NCI-H1048 (cell line): Measurements from ENCODE around the gene PRODH2.
"Not testable (repeated sequence)": the region's sequence is repeated elsewhere in the genome, so short reads cannot be mapped to it uniquely, and the experiment has no call there.

ENCODE experiments used
- DNase-seq: peaks from one replicate; lab custom pipeline; 2025; lab: John Stamatoyannopoulos, UW

Gene PRODH2

DNA sequence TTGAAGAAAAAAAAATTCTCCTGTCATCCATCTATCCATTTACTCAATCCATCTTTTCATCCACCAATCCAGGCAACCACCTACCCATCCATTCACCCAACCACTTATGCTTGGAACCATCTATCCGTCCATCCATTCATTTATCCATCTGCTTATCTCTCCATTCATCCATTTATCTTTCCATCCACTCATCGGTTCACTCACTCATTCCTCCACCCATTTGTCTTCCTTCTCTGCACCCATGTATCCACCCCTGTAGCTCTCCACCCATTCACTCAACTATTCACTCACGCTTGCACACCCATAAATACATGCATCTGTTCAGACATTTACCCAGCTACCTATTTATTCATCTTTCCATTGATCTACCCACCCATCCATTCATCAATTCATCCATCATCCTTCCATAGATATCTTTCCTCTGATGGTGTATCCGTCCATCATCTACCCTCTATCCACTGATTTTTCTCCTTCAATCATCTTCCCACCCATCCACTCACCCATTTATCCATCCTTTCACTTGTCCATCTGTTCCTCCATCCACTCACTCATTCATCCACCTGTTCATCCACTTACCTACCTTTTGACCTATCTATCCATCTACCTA, 30.1 kb upstream of the PRODH2 start:
- DNase-seq: no peak

DNA sequence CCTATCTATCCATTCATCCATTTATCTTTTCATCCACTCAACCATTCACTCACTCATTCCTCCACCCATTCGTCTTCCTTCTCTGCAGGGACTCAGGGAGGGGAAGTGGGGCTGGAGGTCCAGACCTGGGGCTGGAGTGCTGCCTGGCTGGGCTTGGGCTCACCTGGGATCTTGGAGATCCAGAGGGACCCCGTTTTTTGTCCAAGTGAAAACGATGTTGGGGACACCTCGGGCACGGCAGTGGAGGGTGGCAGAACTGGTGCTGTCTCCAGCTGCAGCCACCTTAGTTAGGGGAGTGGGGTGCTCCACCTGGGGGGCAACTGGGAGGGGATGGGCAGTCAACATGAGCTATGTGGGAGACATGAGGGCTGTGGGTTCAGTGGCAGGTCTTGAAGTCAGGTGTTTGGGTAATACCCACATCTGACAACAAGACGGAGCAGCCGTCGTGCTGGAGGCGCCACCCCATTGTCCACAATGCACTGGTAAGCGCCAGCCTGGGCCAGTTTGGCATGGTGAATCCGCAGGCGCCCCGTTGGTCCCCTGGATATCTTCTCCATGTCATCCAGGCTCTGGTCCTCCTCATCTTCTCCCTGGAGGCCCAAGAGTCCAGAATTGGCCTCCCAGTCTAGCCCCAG, 29.4 kb upstream of the PRODH2 start:
- DNase-seq: no peak

DNA sequence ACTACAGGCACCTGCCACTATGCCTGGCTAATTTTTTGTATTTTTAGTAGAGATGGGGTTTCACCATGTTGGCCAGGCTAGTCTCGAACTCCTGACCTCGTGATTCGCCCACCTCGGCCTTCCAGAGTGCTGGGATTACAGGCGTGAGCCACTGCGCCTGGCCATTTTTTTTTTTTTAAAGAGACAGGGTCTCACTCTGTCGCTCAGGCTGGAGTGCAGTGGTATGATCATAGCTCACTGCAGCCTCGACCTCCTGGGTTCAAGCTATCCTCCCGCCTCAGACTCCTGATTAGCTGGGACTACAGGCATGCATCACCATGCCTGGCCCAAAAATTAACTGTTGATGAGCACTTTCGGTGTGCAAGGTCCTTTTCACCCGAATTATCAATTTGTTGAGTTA, 23.5 kb upstream of the PRODH2 start:
- DNase-seq: not testable (repeated sequence)

DNA sequence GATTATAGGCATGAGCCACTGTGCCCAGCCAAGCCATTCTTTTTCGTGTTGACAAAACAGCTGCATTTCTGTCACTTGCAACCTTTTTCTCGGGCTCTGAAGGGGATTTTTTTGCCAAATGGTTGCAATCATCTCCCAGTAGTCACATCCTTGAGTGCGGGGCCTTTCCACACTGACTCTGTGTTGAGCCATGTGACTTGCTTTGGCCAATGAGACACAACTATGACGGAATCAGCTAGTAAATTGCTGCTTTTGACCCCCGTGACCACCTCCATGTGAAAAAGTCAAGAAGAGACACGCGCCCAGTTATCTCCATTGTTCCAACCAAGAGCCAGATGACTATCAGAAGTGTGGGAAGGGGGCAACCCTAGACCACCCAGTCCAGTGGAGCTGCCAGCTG, 21.3 kb upstream of the PRODH2 start:
- no peak for DNase-seq

DNA sequence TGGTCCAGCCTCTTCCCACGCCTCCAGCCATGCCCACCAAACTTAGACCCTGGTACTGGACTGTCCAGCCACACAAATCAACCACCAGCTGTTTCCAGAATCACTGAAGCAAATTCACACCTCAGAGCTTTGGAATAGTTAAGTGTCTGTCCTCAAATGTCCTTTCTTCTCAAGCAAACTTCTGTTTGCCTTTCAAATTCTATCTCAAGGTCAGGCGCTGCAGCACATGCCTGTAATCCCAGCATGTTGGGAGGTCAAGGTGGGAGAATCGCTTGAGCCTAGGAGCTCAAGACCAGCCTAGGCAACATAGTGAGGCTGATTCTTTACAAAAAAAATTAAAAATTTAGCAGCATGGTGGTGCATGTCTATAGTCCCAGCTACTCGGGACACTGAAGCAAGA, 19.4 kb upstream of the PRODH2 start:
- DNase-seq: no peak

DNA sequence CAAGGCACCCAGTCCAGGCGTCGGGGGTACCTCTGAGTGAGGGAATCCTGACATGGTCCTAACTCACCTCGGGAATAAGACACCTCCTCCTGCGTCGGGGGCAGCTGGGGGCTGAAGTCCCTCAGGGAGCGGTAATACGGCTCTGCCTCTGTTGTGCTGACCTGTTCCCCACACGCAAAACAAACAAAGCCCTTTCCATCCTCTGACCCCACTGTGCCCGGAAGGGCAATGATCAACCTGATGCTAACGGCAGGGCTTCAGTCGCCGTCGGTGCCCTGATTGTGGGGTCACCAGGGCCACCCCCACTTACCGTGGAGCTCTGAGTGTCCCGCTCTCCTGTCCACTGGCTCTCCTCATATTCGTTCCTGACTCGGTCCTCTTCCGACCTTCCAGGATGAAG, 18.3 kb upstream of the PRODH2 start:
- DNase-seq: no peak

DNA sequence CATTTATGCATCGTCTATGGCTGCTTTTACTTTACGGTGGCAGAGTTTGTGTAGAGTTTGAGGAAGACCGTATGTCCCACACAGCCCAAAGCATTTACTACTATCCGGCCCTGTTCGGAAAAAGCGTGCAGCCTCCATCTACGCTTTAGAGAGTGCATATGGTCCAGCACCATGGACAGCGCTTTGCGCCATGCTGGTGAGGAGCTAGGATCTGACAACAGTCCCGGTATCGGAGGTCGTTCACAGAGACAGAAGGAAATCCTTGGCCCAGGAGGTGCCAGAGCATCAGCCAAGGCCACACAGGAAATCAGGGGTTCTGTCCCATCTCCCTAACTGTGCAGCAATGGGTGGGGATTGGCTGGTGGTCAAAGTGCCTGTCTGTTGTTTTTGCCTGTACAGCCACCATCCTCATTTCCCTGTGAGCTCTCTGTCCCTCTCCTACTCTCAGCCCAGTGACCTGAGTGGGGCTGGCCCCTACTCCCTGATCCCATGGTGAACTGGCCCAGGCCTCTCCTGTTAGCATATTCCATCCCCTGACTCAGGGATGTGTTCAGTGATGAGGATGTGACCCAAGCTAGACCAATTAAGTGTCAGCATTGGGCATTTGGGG, 16.2 kb upstream of the PRODH2 start:
- DNase-seq: peak; percentile 33

DNA sequence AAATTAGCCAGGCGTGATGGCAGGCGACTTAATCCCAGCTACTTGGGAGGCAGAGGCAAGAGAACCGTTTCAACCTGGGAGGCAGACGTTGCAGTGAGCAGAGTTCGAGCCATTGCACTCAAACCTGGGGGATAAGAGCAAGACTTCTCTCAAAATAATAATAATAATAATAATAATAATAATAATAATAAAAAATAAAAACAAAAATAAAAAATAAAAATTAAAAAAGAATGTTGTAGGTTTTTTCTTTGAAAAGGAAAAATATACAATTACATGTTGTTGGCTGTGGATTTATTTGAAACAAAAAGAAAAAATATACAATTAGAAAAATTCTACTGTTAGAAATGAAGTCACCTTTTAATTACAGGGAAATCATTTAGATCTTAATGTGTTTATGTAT, 11.5 kb upstream of the PRODH2 start:
- no peak for DNase-seq

DNA sequence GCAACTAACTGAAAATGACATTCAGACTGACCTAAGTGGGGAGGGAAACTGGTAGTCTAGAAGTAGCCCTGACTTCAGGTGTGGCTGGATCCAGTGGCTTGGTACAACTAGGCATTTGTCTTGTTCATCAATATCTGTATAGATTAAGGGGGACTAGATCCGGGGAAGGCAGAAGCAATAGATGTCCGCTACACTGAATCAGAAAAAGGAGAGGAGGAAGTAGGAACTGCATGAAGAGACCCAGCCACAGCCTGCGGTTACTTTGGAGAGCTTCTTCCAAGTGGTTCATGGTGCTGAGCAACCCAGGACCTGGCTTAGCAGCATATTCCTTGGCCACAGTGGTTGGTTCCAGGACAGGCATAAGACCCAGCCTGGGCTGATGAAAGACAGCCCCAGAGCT, 9.9 kb upstream of the PRODH2 start:
- no peak for DNase-seq

DNA sequence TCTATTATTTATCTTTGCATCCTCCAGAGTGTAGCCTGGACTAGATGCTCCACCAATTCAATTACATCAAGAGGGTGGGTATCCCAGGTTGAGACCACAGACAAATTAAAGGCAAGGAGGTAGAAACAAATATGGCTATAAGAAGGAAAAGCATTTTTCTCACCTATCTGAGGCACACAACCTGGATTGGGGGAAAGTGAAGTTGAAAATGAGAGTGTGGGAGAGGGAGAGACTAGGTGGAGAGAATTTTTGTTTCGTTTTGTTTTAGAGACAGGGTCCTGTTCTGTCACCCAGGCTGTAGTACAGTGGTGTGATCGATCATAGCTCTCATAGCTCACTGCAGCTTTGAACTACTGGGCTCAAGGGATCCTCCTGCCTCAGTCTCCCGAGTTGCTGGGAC, 5.8 kb upstream of the PRODH2 start:
- DNase-seq: no peak

DNA sequence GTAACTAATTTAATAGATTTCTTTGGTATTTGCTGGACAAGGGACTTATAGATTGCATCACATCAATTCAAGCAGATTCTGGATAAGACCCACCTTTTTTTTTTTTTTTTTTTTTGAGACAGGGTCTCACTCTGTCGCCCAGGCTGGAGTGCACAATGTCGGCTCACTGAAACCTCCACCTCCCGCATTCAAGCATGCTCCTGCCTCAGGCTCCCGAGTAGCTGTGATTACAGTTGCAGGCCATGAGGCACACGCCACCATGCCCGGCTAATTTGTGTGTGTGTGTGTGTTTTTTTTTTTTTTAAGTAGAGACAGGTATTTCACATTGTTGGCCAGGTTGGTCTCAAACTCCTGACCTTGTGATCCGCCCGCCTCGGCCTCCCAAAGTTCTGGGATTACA, 4.2 kb upstream of the PRODH2 start:
- DNase-seq: no peak

DNA sequence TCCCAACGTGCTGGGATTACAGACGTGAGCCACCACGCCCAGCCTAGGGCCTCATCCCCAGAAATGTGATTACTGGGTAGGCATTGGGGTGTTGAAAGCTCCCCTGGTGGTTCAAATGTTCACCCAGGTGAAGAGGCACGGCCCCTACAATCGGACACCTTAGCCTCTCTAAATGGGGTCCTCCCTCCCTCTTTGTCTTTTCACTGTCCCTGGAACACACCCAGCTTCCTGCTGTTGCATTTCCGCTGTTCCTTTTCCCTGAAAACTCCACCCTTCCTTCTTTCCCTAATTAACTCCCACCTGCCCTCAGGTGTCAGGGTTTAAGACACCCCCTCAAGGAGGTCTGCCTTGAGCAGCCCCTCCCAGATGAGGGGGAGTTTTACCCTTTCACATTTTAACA, 3.6 kb upstream of the PRODH2 start:
- no peak for DNase-seq

DNA sequence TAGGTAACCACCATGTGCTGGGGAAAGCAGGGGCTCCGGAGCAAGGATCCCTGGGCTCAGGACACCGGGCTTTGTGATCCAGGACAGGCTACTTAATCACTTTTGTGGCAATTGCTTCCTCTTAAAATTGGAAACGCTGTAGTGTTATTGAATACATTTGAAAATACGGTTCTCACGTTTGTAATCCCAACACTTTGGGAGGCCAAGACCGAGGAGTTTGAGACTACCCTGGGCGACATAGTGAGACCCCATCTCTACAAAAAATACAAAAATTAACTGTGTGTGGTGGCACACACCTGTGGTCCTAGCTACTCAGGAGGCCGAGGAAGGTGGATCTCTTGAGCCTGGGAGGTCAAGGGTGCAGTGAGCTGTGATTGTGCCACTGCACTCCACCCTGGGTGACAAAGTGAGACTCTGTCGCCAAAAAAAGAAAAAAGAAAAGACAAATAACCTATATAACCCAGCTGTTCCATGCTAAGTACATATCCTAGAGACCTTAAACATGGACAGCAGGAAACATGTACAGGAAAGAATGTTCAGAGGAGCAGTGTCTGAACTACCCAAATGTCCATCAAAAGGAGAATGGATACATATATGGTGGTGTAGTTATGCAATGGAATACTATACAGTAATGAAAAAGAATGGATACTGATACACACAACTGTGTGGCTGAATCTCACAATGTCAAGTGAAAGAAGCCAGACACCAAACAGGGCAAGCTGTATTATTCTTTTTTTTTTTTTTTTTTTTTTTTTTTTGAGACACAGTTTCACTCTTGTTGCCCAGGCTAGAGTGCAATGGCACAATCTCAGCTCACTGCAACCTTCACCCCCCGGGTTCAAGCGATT, 622 bp upstream of the PRODH2 start:
- no peak for DNase-seq

DNA sequence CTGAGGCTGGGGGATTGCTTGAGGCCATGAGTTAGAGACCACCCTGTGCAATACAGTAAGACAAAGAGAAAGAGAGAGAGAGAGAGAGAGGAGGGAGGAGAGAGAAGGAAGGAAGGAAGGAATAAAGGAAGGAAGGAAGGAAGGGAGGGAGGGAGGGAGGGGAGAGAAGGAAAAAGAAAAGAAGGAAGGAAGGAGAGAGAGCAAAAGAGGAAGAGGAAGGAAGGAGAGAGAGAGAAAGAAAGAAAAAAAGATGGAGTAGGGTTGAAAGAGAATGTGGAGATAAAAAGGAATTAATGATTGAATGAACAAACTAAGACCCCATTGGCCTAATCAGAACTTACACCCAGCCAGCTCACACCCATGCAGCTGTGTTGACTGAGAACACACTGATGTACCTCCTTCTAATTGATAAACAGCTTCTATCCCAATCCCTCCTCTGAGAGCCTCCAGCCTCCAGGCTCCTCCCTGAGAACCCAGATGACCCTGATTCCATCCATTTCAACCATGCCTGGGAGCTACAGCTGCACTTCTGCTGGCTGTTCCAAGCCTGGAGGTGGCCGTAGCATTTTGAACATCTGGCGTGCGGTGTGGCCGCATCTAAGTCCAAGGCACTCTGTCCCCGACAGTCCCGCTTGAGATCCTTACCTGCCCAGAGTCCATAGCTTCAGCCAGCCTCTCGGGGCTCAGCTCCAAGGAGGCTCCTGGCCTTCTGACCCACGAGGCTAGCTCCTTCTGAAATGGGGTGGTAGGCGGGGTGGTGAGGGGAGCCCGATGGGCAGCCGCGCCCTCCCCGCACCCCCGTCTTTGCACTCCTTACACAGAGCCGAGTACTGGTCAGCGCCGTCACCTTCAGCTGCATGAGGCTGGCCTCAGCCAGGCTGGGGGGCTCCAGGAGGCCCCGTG, 1.1 kb downstream of the PRODH2 start:
- no peak for DNase-seq

DNA sequence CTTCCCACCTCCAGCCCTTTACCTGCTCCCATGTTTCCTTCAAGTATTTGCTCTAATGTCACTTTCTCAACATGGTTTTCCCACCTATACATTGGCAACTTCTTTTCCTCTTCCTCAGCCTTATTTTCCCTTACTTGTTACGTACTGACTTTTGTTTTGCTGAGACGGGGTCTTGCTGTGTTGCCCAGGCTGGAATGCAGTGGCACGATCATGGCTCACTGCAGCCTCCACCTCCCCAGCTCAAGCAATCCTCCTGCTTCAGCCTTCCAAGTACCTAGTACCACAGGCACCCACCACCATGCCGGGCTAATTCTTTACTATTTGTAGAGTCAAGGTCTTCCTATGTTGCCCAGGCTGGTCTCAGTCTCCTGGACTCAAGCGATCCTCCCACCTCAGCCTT, 5.0 kb downstream of the PRODH2 start:
- DNase-seq: no peak

DNA sequence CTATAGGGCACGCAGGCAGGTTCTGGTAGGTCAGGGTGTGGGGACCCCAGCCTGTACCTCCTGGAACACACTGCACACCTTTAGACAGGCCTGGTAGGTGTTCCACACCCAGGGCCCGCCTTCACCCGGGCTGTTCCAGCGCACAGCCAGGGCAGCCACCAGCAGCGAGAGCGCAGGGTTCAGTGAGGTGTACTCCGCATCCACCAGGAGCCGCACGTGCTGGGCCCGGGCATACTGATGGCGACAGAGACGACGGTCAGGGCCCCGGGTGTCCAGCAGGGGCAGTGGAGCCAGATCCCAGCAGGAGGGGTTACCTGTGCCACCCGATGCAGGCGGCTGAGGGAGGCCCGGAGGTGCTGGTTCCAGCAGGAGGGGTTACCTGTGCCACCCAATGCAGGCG, 6.0 kb downstream of the PRODH2 start:
- no peak for DNase-seq

DNA sequence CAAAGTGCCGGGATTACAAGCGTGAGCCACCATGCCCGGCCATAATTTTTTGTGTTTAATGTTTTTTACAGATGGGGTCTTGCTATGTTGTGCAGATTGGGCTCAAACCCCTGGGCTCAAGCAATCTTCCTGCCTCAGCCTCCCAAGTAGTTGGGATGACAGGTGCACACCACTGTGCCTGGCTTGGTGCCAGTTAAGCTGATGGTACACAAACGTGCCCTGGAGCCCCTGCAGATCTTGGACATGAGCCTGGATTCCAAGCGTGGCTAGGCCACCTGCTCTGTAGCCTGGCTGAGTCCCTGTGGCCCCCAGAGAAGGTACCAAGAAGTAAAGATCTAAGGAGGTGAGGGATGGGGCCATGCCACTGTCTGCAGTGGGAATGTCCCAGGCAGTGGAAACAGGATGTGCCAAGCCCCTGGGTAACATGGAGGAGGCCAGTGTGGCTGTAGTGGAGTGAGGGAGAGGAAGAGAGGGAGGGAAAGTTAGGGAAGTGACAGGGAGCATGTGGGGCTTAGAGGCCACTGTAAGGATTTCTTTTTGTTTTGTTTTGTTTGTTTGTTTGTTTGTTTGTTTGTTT, 7.0 kb downstream of the PRODH2 start:
- no peak for DNase-seq

DNA sequence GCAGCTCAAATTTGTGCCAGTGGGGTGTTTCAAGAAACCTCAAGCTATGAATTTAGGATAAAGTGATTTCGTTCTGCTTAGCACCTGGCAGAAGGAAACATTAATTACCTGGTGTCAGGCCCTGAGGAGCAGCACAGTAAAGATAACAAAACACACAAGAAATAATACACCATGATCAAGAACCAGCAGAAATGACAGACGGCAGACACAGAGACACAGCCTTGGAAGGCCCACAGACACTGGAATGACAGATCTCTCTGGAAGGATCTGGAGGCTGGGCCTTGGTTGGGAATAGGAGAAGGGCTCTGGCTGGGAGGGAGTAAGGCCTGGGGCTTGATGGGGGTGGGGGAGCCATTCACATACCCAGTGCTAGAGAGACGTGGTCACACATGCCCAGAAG, 10.8 kb downstream of the PRODH2 start:
- no peak for DNase-seq

DNA sequence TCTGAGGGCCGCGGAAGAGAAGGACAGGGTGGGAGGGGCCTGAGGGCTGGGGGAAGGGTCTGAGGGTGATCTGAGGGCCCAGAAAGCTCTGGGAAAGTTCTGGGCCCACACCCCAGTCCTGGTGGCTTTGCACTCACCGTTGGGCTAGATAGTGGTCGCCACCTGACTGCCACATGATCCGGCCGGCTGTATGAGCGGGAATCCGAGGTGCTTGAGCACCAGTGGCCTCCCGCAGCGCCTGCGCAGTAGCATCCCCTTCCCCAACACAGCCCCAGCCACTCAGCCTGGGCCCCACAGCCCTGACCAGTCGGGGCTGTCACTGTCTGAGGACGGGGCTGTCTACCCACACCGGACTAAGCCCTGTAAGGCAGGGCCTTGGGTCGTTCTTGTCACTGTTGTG, 15.0 kb downstream of the PRODH2 start:
- DNase-seq: no peak

DNA sequence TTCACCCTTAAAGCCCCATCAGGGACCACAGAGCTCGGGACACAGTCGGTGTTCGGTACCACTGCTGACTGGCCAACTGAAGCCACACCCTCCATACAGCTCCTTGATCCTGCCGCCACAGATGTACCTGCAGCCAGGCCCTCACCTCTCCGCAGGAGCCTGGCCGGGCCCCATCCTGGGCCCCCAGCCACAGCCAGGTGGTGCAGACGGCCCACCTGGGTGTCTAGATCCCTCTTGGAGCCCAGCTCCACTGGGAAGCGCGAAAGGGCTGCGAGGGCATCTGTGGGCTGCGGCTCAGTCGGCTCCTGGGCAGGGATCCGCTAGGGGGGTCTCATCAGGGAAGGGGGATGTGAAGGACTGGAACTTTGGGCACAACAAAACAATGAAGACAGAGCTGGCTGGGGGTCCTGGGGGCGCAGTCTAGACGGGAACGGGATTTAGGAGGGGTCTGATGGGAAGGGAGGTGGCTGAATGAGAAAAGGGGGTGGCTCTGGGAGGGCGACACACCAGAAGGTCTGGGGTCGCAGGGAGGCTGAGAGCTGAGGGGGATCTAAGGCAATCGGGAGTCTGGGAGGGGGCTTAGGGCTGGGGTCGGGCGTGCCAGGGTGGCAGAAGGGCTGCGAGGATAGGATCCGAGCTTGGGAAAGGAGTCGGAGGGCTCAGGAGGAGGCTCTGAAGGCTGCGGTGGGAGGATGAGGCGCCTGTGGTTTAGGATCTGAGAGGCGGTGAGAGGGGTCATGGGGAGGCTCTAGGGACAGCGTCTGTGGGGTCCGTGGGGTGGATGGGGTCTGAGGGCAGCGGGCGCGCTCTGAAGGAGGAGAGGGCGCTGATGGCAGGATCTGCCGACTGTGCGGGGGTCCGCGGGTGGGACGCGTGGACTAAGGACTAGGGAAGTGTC, 15.8 kb downstream of the PRODH2 start:
- DNase-seq: no peak

DNA sequence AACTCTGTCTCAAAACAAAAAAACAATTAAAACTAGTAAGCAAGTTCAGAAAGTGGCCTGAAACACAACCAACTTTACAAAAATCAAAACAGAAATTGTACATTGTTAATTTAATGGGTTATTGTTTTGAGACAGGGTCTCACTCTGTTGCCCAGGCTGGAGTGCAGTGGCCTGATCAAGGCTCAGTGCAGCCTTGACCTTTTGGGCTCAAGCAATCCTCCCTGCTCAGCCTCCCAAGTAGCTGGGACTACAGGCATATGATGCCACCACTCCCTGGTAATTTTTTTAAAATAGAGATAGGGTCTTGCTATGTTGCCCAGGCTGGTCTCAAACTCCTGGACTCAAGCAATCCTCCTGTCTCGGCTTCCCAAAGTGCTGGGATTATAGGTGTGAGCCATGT, 17.1 kb downstream of the PRODH2 start:
- not testable (repeated sequence) for DNase-seq
